Colon (tissue), 2 donors: Measurements from ENCODE around the gene ABCG2.
A peak's percentile ranks its signal among the peaks of the same experiment; 100 is the strongest.
"Not testable (repeated sequence)": the region's sequence is repeated elsewhere in the genome, so short reads cannot be mapped to it uniquely, and the experiment has no call there.

Experiments
- FAIRE-seq: peaks from 2 replicates; lab custom pipeline; 2012; peaks lifted over from hg19 to GRCh38; lab: Jason Lieb, UNC
- donor health status: control.
- donor health status: control.

ABCG2 gene

DNA sequence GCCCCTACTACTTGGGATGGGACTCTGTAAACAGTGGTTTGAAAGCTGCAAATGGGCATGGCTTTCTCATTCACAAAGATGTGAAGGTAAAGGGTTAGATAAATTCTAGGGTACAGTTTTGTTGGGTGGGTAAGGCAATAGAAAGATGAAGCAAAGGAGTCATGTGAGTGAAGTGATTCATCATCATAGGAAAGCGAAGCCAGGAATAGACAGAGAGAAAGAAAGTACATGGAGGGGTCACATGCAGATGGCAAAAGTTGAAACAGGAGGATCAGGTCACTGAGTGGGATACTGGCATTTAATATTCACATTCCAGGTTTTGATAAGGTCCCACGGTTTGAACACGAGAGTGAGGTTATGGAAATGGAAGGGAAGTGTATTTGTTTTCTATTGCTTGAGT lies 8.2 kb upstream of the ABCG2 start:
- FAIRE-seq = no peak

DNA sequence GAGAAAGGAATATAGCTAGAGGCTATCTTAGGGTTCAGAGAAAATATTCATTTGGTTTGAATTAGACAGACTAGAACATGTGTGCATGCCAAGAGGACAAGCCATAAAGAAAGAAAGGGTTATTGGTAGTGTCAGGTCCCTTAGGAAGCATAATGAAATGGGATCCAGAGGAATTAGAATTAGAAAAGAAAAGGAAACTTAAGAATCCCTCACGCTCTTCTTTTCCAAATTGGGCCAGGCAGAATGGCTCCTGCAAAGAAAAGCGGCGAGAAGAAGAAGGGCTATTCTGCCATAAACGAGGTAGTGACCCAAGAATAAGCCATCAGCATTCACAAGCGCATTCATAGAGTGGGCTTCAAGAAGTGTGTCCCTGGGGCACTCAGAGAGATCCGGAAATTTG lies 4.9 kb upstream of the ABCG2 start:
- FAIRE-seq = no peak

DNA sequence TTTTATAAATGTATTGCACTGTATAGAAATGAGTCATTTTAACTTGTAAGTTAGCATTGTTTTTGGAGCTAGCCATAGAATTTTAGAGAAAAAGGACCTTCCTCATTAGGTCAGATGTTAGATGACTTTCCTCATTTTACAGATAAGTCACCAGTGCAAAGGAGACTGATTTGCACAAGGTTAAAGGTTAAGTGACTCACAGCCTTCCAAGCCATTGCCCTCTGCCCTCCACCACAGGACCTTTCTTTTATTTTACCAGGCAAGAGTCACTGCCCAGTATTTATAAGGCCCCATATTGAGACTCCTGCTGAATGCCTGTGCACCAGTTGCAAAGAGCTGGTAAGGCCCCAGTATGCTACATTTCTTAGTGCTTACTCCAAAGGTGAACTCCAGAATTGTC lies 4.2 kb upstream of the ABCG2 start:
- FAIRE-seq = no peak

DNA sequence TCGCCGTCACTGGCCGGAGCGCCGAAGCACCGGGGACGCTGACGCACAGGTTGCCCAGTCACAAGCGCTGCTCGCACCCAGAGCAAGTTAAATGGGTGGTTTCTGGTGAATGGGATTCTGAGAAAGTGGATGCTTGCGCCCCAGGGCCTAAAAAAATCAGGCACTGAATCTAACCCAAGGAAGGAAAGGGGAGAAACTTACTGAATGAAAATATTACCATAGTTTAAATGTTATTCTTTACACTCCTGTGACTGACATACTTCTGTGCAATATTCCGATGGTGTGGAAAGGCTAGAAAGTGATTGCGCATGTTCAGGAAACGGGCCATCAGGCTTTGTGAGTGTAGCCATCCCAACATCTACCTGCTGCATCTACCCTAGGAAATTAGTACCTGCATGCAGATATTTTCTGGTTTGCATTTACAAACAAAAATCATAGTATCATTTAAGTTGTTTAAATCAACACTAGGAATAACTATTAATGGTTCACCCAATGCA lies 838 bp upstream of the ABCG2 start:
- no peak for FAIRE-seq

DNA sequence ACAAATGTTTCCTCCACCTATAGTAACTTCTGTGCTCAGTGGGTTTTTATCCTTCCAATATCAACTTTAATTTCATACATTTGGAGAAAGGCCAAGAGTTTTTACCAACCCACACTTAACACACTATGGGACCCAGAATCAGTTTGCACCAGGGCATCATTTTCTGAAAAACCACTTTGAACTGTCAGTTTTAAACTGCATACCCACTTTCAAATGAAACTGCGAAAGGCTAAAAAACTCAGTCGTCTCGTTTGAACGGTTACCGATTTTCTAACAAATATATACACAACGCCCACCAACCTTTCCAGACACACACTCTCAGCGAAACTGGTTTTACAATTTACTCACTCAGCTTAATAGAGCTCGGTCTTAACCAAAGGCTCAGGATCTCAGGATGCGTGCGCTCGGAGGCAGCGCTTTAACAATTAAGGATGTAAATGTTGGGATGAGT lies 376 bp downstream of the ABCG2 start:
- FAIRE-seq = no peak

DNA sequence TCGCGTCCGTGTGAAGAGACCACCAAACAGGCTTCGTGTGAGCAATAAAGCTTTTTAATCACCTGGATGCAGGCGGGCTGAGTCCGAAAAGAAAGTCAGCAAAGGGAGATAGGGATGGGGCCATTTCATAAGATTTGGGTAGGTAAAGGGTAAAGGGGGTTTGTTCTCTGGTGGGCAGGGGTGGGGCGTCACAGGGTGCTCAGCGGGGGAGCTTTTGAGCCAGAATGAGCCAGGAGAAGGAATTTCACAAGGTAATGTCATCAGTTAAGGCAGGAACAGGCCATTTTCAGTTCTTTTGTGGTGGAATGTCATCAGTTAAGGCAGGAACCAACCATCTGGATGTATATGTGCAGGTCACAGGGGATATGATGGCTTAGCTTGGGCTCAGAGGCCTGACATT lies 6.1 kb downstream of the ABCG2 start:
- not testable (repeated sequence) for FAIRE-seq

DNA sequence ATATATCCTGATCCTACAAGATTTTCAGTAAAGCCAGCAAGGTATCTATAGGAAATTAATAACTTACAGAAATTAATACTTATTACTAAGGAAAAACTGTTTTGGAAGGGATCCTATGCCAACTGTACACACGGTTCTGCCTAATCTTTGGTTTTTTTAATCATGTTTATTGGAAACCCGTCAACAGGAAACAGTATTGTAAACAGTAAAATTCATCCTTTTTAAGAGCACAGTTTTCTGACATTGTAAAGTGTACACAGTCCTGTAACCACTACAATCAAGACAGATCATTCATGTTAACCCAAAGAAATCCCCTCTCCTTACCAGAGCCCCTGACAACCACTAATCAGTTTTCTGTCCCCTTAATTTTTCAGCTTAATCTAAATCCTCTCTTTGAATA lies 9.9 kb downstream of the ABCG2 start:
- FAIRE-seq = no peak

DNA sequence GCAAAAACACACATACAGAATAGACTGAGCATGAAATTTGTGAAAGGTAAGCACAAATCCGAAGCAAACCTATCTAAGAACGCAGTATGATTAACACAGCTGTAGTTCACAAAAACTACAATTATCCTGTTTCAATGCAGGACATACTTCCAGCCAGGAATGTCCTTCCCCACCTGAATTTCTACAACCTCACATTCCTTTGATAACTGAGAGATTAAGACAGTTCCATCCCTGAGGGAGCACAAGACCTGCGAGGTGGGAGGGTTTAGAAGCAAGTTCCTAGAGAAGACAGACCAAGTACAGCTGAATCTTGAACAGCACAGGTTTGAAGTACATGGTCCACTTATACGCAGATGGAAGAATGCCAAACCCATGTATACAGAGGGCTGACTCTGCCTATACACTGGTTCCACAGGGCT lies 10.6 kb downstream of the ABCG2 start:
- FAIRE-seq = no peak

DNA sequence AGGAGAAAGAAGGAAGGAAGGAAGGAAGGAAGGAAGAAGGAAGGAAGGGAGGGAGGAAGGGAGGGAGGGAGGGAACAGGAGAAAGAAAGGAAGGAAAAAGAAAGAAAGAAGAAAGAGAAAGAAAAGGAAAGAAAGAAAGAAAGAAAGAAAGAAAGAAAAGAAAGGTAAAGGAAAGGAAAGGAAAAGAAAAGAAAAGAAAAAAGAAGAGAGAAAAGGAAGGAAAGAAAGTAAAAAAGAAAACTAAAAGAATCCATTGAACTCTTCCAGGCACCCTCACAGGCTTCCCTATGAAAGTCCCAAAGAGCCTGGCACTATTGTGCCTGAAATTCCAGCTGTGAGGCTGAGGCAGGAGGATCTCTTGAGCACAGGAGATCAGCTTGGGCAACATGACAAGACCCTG lies 11.5 kb downstream of the ABCG2 start:
- FAIRE-seq = no peak

DNA sequence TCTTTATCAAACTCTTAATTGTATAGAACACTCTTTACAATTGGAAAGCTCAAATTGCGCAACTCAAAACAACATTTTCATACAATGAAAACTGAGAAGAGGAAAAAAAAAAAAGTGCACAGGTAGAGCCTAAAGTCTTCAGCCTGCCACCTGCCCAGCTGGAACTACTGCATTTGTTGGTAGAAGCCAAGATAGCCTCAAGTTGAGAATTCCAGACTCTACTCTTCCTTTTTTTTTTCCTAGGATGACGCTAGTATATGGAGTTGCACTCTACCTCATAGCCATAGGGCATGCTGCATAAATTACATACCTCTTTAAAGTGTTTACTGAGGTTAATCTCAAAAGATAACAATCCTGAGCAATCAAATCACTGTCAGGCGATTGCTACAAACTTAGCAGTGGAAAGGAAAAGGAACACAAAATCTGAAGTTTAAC lies 13.6 kb downstream of the ABCG2 start:
- FAIRE-seq = peak; percentile 31

DNA sequence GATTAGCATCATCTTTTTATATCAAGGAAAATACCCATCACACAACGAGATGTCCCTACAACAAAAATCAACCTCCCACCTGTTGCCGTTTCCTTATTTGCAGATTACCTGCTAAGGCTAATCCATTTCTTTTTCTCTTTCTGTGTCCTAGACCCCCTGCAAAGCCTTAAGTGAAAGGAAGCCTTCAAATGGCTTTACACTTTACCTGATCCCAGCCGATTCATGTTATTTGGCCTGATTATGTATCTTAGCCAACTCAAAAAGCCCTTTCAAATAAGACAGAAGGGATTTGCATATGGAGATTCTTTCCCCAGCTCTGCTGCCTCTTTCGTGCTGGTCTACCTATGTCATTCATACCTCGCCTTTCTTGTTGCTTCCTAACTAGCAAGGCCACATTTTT lies 14.4 kb downstream of the ABCG2 start:
- FAIRE-seq = no peak

DNA sequence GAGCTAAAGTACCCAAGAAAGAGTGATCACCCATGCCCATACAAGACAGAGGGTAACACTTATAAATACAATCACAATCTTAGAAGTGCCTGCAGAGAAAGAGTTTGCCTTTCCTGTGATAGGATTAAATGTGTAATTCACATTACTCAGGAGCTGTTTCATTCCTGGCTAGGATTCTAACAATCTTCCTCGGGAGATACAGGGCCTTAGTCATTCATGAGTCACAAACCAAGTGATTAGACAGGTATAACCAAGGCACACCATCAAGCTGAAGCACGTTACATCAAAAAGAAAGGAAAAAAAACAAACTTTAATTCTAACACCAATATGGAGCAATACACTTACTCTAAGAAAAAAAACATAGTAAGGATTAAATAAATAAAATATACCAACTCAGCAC lies 14.9 kb downstream of the ABCG2 start:
- FAIRE-seq = no peak

DNA sequence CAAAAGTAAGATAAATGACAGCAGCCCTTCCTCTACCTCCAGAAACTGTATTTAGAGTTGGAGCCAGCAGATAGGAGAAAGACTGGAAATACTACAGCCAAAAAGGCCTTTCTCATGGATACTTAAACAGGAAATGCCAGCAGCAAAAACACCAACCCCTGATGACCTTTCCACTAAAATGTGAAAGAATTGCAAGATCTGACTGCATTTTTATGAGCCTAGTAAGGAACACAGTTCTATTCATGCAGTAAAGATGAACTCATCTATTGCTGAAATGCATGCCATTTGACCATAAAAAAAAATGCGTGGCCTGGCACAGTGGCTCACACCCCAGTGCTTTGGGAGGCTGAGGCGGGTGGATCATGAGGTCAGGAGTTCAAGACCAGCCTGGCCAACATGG lies 19.9 kb downstream of the ABCG2 start:
- FAIRE-seq = no peak

DNA sequence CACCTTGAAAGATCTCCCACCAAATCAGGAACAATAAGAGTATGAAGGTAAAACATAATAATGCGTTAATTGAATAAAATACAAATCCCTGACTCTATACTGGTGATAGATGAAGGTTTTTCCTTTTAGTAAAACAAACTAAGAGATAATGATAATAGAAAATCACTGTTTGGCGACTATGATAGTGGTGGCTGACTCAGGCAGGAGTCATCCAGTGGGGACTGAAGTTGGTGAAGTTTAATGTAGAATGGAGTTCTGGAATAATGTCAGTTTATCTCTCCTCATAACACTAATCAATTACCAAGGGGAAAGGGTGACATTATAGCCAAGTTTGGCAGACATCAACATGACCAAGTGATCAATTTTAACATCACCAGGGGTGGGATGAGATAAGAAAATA lies 21.3 kb downstream of the ABCG2 start:
- FAIRE-seq = no peak

DNA sequence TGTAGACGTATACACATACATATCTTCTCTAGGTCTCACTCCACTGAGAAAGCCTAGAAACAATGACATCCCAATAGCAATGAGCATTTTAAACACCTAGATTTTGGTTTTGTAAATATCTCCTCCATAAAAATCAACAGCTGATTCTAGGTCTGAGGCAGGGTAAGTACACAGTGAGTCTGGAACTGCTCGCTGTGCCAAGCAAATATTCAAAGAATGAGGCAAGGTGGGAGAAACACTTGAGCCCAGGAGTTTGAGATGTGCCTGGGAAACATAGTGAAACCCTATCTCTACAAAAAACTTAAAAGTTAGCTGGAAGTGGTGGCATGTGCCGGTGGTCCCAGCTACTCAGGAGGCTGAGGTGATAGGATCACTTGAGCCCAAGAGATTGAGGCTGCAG lies 22.2 kb downstream of the ABCG2 start:
- FAIRE-seq = no peak

DNA sequence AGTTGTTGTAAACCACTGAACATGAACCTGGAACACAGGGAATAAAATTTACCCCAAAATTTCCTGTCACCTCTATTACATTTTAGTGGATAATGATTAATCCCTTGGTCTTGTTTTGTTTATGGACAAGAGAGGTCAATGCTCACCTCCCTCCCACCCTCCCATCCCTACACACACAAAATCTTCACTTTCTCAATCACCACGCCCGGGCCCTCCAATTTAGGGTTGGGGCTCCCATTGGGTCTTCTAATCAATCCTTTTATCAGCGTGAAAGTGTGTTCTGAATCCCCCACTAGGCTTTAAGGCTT lies 23.1 kb downstream of the ABCG2 start:
- FAIRE-seq = no peak

DNA sequence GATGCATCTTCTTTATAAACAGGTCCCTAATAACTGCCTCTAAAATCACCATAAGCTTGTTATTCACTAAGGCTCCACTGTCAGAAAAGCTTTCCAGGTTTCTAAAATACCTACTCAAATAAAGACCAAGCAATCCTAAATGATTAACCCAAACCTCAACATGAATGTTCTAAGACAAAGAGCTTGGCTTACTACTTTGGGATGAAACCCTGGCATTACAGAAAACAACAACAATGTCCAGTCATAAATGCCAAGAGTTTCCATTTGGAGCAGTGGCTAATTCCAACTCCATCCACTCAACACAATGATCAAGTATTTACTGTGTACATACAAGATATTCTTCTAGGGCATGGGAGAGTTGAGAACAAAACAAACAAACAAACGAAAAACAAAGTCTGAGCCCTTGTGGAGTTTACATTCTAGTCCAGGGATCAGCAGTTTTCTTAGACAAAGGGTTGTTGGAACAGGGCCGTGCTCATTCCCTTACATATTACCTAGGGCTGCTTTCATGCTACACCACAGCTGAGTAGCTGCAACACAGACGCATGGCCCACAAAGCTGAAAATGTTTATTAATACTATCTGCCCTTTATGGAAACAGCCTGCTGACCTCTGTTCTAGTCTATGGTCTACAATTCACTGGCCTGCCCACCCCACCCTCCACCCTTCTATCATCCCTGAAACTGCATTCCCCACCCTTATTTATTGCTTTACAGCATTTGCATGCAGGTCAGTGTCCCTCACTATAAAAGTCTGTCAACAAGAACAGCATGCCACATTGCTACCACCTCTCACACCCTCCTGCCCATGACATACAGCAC lies 23.7 kb downstream of the ABCG2 start:
- FAIRE-seq = no peak

DNA sequence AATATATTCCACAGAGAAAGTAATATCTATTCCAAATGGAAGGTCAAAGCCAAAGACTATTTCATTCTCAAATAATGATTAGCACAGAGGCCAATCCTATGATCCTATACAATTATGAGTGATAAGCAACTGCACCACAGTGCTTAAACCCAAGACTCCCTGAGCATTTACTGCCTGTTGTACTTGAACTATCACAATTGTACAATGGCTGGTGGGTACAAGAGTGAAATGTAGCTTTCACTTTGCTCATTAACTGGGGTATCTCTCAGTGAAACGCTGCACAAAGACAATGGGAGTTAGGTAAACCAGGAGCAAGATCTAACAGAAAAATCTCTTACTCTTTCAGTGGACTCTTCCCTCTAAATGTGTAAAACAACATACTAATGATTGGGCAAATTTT lies 24.3 kb downstream of the ABCG2 start:
- no peak for FAIRE-seq

DNA sequence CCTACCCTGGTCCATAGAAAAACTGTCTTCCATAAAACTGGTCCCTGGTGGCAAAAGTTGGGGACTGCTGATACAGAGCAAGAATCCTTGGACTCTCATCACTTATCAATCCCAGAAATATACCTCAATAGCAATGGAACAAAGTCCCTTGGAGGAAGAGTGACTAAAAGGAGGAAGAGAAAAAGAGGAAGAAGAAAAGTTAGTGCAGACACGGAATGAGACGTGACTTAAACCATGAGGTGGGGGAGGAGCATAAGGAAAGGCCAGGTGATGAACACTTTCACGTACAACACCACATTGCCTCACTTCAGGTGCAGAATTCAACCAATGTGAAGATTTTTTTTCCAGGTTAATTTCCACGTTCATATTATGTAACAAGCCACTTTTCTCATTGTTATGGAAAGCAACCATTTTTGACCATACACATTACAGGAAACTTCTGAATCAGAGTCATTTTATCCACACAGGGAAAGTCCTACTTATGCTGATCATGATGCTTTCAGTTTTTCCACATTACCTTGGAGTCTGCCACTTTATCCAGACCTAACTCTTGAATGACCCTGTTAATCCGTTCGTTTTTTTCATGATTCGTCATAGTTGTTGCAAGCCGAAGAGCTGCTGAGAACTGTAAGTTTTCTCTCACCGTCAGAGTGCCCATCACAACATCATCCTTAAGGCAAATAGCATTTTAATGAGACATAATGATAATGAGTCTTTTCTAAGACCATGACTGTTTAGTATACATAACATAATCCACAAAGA lies 27.7 kb downstream of the ABCG2 start:
- no peak for FAIRE-seq

DNA sequence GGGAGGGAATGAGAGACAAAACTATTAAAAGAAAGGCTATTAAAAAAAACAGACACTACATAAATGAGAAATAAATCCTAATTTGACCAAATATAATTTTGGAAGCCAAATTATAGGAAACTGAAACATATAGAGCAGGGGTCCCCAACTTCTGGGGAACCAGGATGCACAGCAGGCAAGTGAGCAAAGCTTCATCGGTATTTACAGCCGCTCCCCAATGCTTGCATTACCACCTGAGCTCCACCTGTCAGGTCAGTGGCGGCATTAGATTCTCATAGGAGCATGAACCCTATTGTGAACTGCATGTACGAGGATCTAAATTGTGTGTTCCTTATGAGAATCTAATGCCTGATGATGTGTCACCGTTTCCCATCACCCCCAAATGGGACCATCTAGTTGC lies 28.4 kb downstream of the ABCG2 start:
- no peak for FAIRE-seq

DNA sequence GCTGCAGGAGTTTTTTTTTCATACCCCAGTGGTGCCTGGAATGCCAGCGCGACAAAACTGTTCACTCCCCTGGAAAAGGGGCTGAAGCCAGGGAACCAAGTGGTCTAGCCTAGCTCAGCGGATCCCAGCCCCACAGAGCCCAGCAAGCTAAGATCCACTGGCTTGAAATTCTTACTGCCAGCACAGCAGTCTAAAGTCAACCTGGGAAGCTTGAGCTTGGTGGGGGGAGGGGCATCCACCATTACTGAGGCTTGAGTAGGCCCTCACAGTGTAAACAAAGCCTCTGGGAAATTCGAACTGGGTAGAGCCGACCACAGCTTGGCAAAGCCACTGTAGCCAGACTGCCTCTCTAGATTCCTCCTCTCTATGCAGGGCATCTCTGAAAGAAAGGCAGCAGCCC lies 36.2 kb downstream of the ABCG2 start:
- not testable (repeated sequence) for FAIRE-seq

DNA sequence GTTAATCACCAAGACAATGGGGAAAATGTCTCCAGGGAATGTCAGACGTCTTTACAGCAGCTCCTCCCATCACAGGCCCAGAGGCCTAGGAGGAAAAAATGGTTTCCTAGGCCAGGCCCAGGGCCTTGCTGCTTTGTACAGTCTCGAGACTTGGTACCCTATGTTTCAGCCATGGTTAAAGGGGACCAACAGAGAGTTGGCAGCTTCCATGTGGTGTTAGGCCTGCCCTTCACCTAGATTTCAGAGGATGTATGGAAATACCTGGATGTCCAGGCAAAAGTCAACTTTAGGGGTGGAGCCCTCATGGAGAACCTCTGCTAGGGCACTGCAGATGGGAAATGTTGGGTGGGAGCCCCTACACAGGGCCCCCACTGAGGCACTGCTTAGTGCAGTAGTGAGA lies 38.5 kb downstream of the ABCG2 start:
- no peak for FAIRE-seq

DNA sequence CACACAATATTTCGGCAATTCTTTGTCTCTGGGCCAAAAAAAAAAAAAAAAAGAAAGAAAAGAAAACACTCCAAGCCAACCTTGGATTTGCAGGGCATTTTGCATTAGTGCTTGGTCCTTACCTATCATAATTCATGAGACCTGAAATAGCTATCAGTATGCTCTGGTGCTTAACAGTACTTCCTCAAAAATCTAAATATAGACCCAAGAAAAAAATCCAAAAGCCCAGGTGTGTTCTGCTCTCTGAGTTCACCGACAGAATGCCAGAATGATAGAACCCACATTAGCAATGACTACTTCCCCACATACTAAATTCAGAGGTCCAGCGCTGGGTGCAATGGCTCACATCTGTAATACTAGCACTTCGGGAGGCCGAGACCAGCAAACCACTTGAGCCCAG lies 42.9 kb downstream of the ABCG2 start:
- no peak for FAIRE-seq

DNA sequence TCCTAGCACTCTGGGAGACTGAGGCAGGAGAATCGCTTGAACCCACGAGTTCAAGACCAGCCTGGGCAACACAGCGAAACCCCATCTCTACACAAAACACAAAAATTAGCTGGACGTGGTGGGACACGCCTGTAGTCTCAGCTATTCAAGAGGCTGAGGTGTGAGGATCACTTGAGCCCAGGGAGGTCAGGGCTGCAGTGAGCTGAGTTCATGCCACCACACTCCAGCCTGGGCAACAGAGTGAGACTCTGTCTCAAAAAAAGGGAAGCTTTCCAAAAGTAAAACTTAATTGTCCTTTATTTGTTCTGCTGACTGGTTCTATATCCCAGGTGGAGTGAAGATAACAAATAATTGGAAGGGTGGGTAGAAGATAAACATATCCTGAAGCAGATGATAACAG lies 45.6 kb downstream of the ABCG2 start:
- FAIRE-seq = no peak
